ENCODE data around the gene MYLK.

MYLK gene

GRCh38 chr3:123663977-123664376, 220.2 kb downstream of the MYLK start:
- no peak overlapping the region for H3K9ac ChIP-seq (ENCODE audit: low read length)
- H3K9me3 ChIP-seq (ENCODE audit: low read length): no peaks in the 10 kb centered on the region
- no peak overlapping the region for H3K4me3 ChIP-seq (ENCODE audit: low read depth, low read length, poor library complexity, severe bottlenecking)
- H3K79me2 ChIP-seq (ENCODE audit: insufficient read depth, low read length): no peaks in the 10 kb centered on the region
- no peak overlapping the region for H3K4me2 ChIP-seq (ENCODE audit: low read length)
- no peaks in the 10 kb centered on the region for H4K20me1 ChIP-seq (ENCODE audit: insufficient read depth, low read length)
- no peak overlapping the region for H3K27ac ChIP-seq (ENCODE audit: low read depth, low read length, poor library complexity, severe bottlenecking)
- H3K4me1 ChIP-seq (ENCODE audit: insufficient read depth, low read length, severe bottlenecking): no peaks in the 10 kb centered on the region
- no peaks in the 10 kb centered on the region for H3F3A ChIP-seq (ENCODE audit: insufficient read depth, low read length)
- TF ChIP-seq, protein P1, sequence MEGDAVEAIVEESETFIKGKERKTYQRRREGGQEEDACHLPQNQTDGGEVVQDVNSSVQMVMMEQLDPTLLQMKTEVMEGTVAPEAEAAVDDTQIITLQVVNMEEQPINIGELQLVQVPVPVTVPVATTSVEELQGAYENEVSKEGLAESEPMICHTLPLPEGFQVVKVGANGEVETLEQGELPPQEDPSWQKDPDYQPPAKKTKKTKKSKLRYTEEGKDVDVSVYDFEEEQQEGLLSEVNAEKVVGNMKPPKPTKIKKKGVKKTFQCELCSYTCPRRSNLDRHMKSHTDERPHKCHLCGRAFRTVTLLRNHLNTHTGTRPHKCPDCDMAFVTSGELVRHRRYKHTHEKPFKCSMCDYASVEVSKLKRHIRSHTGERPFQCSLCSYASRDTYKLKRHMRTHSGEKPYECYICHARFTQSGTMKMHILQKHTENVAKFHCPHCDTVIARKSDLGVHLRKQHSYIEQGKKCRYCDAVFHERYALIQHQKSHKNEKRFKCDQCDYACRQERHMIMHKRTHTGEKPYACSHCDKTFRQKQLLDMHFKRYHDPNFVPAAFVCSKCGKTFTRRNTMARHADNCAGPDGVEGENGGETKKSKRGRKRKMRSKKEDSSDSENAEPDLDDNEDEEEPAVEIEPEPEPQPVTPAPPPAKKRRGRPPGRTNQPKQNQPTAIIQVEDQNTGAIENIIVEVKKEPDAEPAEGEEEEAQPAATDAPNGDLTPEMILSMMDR (IDR thresholded peaks at IDR 0.05; ENCODE audit: low read length): no peak
- no peak for TF ChIP-seq EZH2 (IDR thresholded peaks at IDR 0.05; ENCODE audit: borderline replicate concordance, low read length)
- H3K9me2 ChIP-seq (ENCODE audit: low read depth, low read length): no peaks in the 10 kb centered on the region
- H3K27me3 ChIP-seq (ENCODE audit: insufficient read depth, low read length): no peaks in the 10 kb centered on the region
- no peaks in the 10 kb centered on the region for H3K36me3 ChIP-seq (ENCODE audit: insufficient read depth, low read length)
- no peak overlapping the region for H2AFZ ChIP-seq (ENCODE audit: low read length)

DNA sequence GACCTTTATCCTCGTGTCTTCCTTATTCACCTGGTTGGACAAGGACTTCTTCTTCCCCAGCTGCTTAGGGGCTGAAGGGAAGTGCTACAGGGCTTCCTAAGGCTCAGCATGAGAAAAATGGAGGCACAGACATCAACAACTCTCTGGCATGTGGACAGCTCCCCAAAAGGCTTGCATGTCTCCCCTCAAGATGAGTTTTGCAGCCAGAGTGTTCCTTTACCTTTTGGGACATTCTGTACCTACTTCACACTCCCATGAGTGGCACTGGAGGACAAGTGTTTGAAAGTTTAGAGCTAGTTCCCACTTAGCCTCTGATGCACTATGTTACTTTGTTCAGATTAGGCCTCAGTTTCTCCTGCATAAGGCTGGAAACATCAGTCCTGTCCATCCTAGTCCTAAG, 222.2 kb downstream of the MYLK start:
- H3K27me3 ChIP-seq (ENCODE audit: insufficient read depth, low read length): no peaks in the 10 kb centered on the region
- H3K9me2 ChIP-seq (ENCODE audit: low read depth, low read length): no peaks in the 10 kb centered on the region
- H3K4me1 ChIP-seq (ENCODE audit: insufficient read depth, low read length, severe bottlenecking): no peaks in the 10 kb centered on the region
- H3K4me3 ChIP-seq (ENCODE audit: low read depth, low read length, poor library complexity, severe bottlenecking): no peak overlapping the region
- no peaks in the 10 kb centered on the region for H3K9me3 ChIP-seq (ENCODE audit: low read length)
- no peak overlapping the region for H3K9ac ChIP-seq (ENCODE audit: low read length)
- no peak overlapping the region for H3K4me2 ChIP-seq (ENCODE audit: low read length)
- no peak overlapping the region for H3K27ac ChIP-seq (ENCODE audit: low read depth, low read length, poor library complexity, severe bottlenecking)
- TF ChIP-seq, protein P1 (IDR thresholded peaks at IDR 0.05; ENCODE audit: low read length): no peak
- TF ChIP-seq EZH2 (IDR thresholded peaks at IDR 0.05; ENCODE audit: borderline replicate concordance, low read length): no peak
- H3K79me2 ChIP-seq (ENCODE audit: insufficient read depth, low read length): no peaks in the 10 kb centered on the region
- H3F3A ChIP-seq (ENCODE audit: insufficient read depth, low read length): no peaks in the 10 kb centered on the region
- H2AFZ ChIP-seq (ENCODE audit: low read length): no peak overlapping the region
- H3K36me3 ChIP-seq (ENCODE audit: insufficient read depth, low read length): no peaks in the 10 kb centered on the region
- no peaks in the 10 kb centered on the region for H4K20me1 ChIP-seq (ENCODE audit: insufficient read depth, low read length)

DNA sequence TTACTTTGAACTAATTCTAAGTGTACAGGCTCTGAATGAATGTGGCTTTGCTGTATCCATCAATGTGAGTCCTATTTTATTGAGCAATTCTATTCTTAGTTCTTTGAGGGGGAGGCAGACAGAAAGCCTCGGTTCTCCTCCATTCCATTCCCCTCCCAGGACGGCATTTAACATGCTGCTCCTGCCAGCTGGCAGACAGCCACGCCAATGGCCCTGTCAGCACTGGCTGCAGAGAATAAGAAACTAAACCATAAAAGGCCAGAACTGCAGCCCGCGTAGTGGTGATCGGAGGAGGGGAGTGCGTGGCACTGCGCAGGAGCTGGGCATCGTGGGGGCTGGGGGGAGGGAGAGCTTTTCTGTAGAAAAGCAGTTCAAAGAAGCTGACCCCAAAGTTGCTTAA, 223.2 kb downstream of the MYLK start:
- H3K4me2 ChIP-seq (ENCODE audit: low read length): no peak overlapping the region
- no peak overlapping the region for H3K9ac ChIP-seq (ENCODE audit: low read length)
- H3K36me3 ChIP-seq (ENCODE audit: insufficient read depth, low read length): no peaks in the 10 kb centered on the region
- H3K4me3 ChIP-seq (ENCODE audit: low read depth, low read length, poor library complexity, severe bottlenecking): no peak overlapping the region
- no peaks in the 10 kb centered on the region for H3K79me2 ChIP-seq (ENCODE audit: insufficient read depth, low read length)
- no peak overlapping the region for H2AFZ ChIP-seq (ENCODE audit: low read length)
- TF ChIP-seq, protein P1 (IDR thresholded peaks at IDR 0.05; ENCODE audit: low read length): no peak
- TF ChIP-seq EZH2 (IDR thresholded peaks at IDR 0.05; ENCODE audit: borderline replicate concordance, low read length): no peak
- H3K27ac ChIP-seq (ENCODE audit: low read depth, low read length, poor library complexity, severe bottlenecking): no peak overlapping the region
- H3K9me2 ChIP-seq (ENCODE audit: low read depth, low read length): no peaks in the 10 kb centered on the region
- no peaks in the 10 kb centered on the region for H3K27me3 ChIP-seq (ENCODE audit: insufficient read depth, low read length)
- no peaks in the 10 kb centered on the region for H3K4me1 ChIP-seq (ENCODE audit: insufficient read depth, low read length, severe bottlenecking)
- H3F3A ChIP-seq (ENCODE audit: insufficient read depth, low read length): no peaks in the 10 kb centered on the region
- no peaks in the 10 kb centered on the region for H4K20me1 ChIP-seq (ENCODE audit: insufficient read depth, low read length)
- no peaks in the 10 kb centered on the region for H3K9me3 ChIP-seq (ENCODE audit: low read length)

Data from OCI-LY1 (cell line).